Gastroesophageal sphincter (tissue), 3 donors: ENCODE results near the gene GMNN.

Experiments
- CTCF ChIP-seq, 4 experiments: fragments of 200-600 bp in 2 of 4; fragments of 450-650 bp in 2 of 4; sonication (generic) in 1 of 4; IDR thresholded peaks; one replicate each; pipeline ENCODE4 v1.5.1; 2017 to 2019; ENCODE audit warnings: antibody characterized with exemption in 4 of 4, mild to moderate bottlenecking in 2 of 4, moderate library complexity in 2 of 4
- POLR2AphosphoS5 ChIP-seq: sonication (generic); formaldehyde crosslinking; IDR thresholded peaks from one replicate; pipeline ENCODE4 v1.6.1; 2017; ENCODE audit warnings: antibody characterized with exemption

- TF ChIP-seq CTCF (IDR thresholded peaks at IDR 0.05) (no peak), POLR2AphosphoS5 (no peak)
Measured at GRCh38 chr6:24757611-24758010, 17.1 kb upstream of the GMNN start.
